Activated T-helper 1 cell treated with anti-CD3 and anti-CD28 coated beads, Interleukin-12 subunit alpha, Interleukin-12 subunit beta, Interleukin-2, Interleukin-4 antibody, amounts not matched to agents 30 ng/mL and 10 ng/mL and 1 ng/mL, durations not matched to agents 14 hours and 24 hours and 36 hours (primary cell): Measurements from ENCODE around the gene EXOC2. TPM values are rescaled to one million over a fixed set of nuclear protein-coding genes. Genes with fewer than 3 reads are reported as not detected.

Source experiments
- DNase-seq: peaks from one replicate; pipeline ENCODE4 v3.0.0; 2021; ENCODE audit warnings: low spot score
- H3K27ac Mint-ChIP-seq: one replicate; pipeline ENCODE4 v1.8.0; 2021; ENCODE audit warnings: mild to moderate bottlenecking, mixed read lengths
- H3K27me3 Mint-ChIP-seq: one replicate; pipeline ENCODE4 v1.8.0; 2022; ENCODE audit warnings: mild to moderate bottlenecking, moderate library complexity, mixed read lengths; ENCODE audit not compliant: insufficient read depth
- H3K36me3 Mint-ChIP-seq: one replicate; pipeline ENCODE4 v1.8.0; 2021; ENCODE audit warnings: low read depth, mixed read lengths
- H3K4me1 Mint-ChIP-seq: one replicate; pipeline ENCODE4 v1.8.0; 2021; ENCODE audit warnings: low read depth, mixed read lengths
- H3K4me3 Mint-ChIP-seq: one replicate; pipeline ENCODE4 v1.8.0; 2021; ENCODE audit warnings: mild to moderate bottlenecking, moderate library complexity, mixed read lengths
- H3K9me3 Mint-ChIP-seq: one replicate; pipeline ENCODE4 v1.8.0; 2021; ENCODE audit warnings: mixed read lengths
- intact Hi-C: fragments of 100-400 bp; cut with micrococcal nuclease; formaldehyde crosslinking; loops from one replicate; pipeline ENCODE4 v1.15.1; 2024
- total RNA-seq: library from RNA; stranded (reverse); gene quantifications from 2 replicates; pipeline ENCODE4 v1.2.3, GENCODE V29; 2022

The EXOC2 gene
- total RNA-seq, 1 donor from 2014 or later = 44.5 TPM

DNA sequence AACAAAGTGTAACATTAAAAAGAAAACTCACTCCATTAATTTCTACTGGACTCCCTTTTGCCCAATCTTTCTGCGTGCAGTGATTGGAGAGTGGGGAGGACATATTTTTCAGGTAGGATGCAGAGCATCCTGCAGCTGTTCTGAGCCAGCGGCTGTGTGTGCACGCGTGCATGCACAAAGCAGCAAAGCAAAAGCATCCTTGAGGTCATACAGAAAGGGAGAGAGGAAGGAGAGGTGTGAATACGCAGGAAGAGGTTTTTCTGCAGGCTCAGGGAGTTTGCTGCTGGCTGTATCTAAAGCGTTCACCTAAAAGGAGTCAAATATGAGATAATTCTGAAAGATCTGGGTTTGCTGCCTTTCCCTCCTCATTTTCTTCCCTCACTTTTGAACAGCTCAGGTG lies 144.4 kb downstream of the EXOC2 start:
- H3K4me3 Mint-ChIP-seq = peak overlapping the region; percentile 72
- H3K27ac Mint-ChIP-seq = peak overlapping the region; percentile 95
- H3K4me1 Mint-ChIP-seq = peaks cover 75% of the 10 kb centered on the region
- peaks cover 45% of the 10 kb centered on the region for H3K36me3 Mint-ChIP-seq
- H3K27me3 Mint-ChIP-seq = no peaks in the 10 kb centered on the region
- intact Hi-C loops = loop anchor here (1.0 to 2.0 kb wide), 10 partner anchors 10 to 359 kb away; no protein-coding TSS in a partner anchor
- DNase-seq = peak; percentile 43
- no peaks in the 10 kb centered on the region for H3K9me3 Mint-ChIP-seq

DNA sequence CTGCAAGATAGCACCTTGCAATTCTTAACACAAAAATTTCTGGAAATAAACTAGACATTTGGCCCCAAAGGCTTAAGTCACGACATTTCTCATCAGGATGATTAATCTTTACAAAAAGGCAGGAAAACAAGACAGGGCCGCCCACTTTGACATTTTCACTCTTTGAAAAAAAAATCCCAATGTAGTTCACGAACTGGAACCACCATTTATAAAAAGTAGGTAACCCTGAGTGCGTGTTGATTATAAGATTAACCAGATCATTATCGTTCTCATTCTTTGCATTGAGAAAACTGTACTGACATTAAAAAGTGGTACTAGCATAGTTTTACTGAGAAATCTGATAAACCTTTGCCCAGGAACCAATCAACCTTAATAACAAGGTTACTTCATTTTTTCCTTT lies 144.8 kb downstream of the EXOC2 start:
- intact Hi-C loops = loop anchor here (1.0 to 2.0 kb wide), 10 partner anchors 10 to 359 kb away; no protein-coding TSS in a partner anchor
- DNase-seq = no peak
- peaks cover 44% of the 10 kb centered on the region for H3K36me3 Mint-ChIP-seq

DNA sequence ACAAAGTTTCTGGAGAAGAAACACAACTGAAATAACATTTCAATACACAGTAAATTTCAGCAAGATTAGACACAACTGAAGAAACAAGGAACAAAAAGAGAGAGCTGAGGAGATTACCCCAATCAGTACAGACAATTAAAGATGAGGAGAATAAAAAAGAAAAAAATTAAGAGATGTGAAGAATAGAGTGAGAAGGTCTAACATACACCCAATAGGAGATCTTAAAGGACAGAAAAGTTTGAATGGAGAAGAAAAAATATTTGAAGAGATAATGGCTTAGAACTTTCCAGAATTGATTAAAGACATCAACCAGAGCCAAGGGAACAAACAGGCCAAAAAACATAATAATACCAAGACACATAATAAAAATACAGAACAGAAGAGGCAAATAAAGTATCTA lies 152.4 kb downstream of the EXOC2 start:
- intact Hi-C loops = no loop called here
- Mint-ChIP-seq H3K4me3 (no peak overlapping the region), H3K27me3 (no peaks in the 10 kb centered on the region), H3K9me3 (peaks cover 29% of the 10 kb centered on the region), H3K4me1 (peaks cover 22% of the 10 kb centered on the region), H3K27ac (no peak overlapping the region), H3K36me3 (peaks cover 63% of the 10 kb centered on the region)
- no peak for DNase-seq

More for the DNA sequence above, 144.8 kb downstream of the EXOC2 start:
- Mint-ChIP-seq H3K9me3 (peaks cover 2% of the 10 kb centered on the region), H3K4me1 (peaks cover 79% of the 10 kb centered on the region), H3K27ac (peak overlapping the region; percentile 95), H3K27me3 (no peaks in the 10 kb centered on the region), H3K4me3 (peak overlapping the region; percentile 72)

DNA sequence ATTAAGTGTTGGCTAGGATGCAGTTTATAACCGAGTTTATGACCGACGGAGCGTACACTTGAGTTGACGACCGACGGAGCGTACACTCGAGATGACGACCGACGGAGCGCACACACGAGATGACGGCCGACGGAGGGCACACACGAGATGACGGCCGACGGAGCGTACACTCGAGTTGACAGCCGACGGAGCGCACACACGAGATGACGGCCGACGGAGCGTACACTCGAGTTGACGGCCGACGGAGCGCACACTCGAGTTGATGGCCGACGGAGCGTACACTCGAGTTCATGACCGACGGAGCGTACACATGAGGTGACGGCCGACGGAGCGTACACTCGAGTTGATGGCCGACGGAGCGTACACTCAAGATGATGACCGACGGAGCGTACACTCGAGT lies 155.8 kb downstream of the EXOC2 start:
- no peak overlapping the region for H3K4me3 Mint-ChIP-seq
- no peaks in the 10 kb centered on the region for H3K4me1 Mint-ChIP-seq
- H3K27me3 Mint-ChIP-seq = no peaks in the 10 kb centered on the region
- peaks cover 17% of the 10 kb centered on the region for H3K9me3 Mint-ChIP-seq
- intact Hi-C loops = no loop called here
- peaks cover 60% of the 10 kb centered on the region for H3K36me3 Mint-ChIP-seq
- DNase-seq = no peak
- no peak overlapping the region for H3K27ac Mint-ChIP-seq

DNA sequence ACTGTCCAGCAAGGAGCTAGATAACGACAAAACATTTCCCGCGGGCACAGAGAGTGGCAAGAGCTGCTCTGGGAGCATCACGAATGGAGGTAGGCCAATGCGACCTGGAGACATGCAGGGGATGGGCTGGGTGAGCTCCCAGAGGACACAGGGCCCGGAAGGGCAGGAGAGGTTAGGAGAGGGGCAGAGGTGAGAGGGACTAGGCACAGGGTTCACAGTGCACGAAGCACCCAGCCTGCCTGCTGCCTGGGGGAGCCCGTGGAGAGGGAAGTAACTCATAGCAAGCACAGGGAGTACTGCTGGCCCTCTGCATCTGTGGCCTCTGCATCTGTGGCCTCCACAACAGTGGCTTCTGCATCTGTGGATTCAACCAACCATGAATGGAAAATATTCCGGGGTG lies 162.5 kb downstream of the EXOC2 start:
- Mint-ChIP-seq H3K9me3 (no peaks in the 10 kb centered on the region), H3K27me3 (no peaks in the 10 kb centered on the region), H3K36me3 (peaks cover 42% of the 10 kb centered on the region), H3K4me1 (peaks cover 12% of the 10 kb centered on the region), H3K4me3 (no peak overlapping the region), H3K27ac (no peak overlapping the region)
- intact Hi-C loops = no loop called here
- DNase-seq = no peak

DNA sequence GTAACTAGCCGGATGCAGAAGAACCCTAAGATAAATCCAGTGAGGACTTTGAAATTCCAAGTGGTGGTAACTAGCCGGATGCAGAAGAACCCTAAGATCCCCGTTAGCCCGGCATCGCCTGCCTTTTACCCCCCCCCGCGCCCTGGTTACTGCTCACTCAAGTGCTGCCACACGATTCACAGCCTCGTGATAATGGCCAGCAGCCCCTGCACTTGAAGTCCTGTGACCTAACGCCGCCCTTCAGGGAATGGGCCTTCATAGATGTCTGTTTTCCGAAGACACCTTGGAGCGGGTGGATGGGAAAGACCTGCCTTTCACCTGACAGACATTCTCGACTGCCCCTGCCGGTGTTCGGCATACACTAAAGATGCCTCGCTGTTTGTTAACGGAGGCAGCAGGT lies 163.9 kb downstream of the EXOC2 start:
- peaks cover 32% of the 10 kb centered on the region for H3K36me3 Mint-ChIP-seq
- DNase-seq = no peak
- H3K4me1 Mint-ChIP-seq = peaks cover 20% of the 10 kb centered on the region
- no peaks in the 10 kb centered on the region for H3K9me3 Mint-ChIP-seq
- intact Hi-C loops = loop anchor here (1.0 kb wide), 1 partner anchor 20 kb away; no protein-coding TSS in a partner anchor
- no peak overlapping the region for H3K27ac Mint-ChIP-seq
- H3K27me3 Mint-ChIP-seq = no peaks in the 10 kb centered on the region
- H3K4me3 Mint-ChIP-seq = no peak overlapping the region

DNA sequence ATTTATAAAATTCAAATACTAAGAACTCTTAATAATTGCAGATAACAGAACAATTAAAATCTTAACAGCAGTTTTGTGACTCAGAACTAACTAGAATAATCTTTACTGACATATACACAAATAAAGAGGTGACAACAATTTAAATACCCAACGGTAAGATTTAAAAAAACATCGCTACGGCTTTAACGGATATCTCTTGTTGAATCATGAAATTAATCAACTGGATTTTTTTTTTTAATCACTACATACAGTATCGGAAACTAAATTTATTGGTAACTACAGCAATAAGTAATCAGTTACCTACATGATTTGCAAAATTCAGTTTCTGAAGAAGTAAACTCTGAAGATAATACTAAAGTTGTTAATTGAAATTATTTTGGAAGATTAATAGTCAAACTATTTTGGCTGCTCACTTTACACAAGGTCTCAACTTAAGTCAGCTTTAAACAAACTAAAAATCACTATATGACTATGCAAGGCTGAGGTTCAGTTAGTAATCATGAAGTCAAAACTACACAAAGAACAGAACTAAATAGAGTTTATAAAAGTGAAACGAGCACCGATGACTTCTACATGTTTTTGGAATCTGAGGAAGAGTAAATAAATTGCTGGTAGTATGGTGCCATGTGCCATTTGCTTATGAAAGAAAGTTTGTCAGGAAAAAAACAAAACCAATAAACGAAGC lies 164.8 kb downstream of the EXOC2 start:
- no peak for DNase-seq
- intact Hi-C loops = loop anchor here (1.0 kb wide), 1 partner anchor 19 kb away; no protein-coding TSS in a partner anchor
- peaks cover 27% of the 10 kb centered on the region for H3K36me3 Mint-ChIP-seq
- no peaks in the 10 kb centered on the region for H3K27me3 Mint-ChIP-seq
- H3K4me1 Mint-ChIP-seq = peaks cover 20% of the 10 kb centered on the region
- no peak overlapping the region for H3K4me3 Mint-ChIP-seq
- no peaks in the 10 kb centered on the region for H3K9me3 Mint-ChIP-seq
- peak overlapping the region; percentile 61 for H3K27ac Mint-ChIP-seq

DNA sequence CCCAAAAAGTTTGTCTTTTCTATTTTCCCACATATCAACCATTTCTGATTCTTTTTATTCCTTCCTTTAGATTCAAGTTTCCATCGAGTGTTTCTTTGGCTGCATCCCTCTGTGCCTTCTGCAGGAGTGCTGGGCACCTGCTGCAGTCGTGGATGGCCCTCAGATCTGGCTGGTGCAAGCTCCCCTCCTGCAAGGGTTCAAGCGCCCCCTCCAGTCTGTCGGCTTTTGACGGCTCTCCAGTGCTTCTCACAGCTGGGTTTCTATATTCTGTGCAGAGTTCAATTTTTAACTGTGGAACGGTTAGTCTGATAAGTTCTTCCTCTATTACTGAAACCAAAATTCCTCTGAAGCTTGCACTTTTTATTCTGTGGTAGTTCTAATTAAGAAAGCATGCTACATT lies 168.1 kb downstream of the EXOC2 start:
- peaks cover 29% of the 10 kb centered on the region for H3K36me3 Mint-ChIP-seq
- H3K27ac Mint-ChIP-seq = no peak overlapping the region
- peaks cover 23% of the 10 kb centered on the region for H3K4me1 Mint-ChIP-seq
- no peaks in the 10 kb centered on the region for H3K27me3 Mint-ChIP-seq
- H3K4me3 Mint-ChIP-seq = no peak overlapping the region
- no peak for DNase-seq
- peaks cover 9% of the 10 kb centered on the region for H3K9me3 Mint-ChIP-seq
- intact Hi-C loops = no loop called here

DNA sequence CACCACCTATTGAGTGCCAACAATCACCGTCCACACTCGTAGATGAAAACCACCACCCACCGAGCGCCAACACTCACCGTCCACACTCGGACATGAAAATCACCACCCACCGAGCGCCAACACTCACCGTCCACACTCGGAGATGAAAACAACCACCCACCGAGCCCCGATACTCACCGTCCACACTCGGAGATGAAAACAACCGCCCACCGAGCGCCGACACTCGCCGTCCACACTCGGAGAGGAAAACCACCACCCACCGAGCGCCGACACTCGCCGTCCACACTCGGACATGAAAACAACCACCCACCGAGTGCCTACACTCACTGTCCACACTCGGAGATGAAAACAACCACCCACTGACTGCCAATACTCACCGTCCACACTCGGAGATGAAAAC lies 172.1 kb downstream of the EXOC2 start:
- DNase-seq = no peak
- intact Hi-C loops = no loop called here
- Mint-ChIP-seq H3K4me3 (no peak overlapping the region), H3K27me3 (no peaks in the 10 kb centered on the region), H3K36me3 (peaks cover 39% of the 10 kb centered on the region), H3K27ac (peak overlapping the region; percentile 71), H3K9me3 (peaks cover 31% of the 10 kb centered on the region), H3K4me1 (peaks cover 25% of the 10 kb centered on the region)

DNA sequence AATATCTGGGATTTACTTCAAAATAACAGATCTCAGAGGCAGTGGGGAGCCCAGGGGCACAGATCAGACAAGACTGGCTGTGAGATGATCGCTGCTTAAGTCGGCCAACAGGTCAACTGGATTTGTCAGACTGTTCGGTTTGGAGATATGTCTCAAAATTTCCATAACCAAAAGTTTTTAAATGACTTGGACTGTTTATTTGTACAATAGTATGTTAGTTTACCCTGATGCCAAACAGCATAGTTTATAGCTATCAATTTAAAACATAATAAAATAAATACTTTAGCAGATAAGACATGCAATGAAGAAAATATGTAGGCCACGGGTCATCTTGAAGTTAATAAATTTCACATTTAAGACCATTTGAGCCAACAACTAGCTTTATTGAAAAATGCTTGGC lies 174.7 kb downstream of the EXOC2 start:
- intact Hi-C loops = no loop called here
- peaks cover 39% of the 10 kb centered on the region for H3K36me3 Mint-ChIP-seq
- H3K27ac Mint-ChIP-seq = no peak overlapping the region
- H3K4me1 Mint-ChIP-seq = peaks cover 40% of the 10 kb centered on the region
- peaks cover 31% of the 10 kb centered on the region for H3K9me3 Mint-ChIP-seq
- H3K27me3 Mint-ChIP-seq = no peaks in the 10 kb centered on the region
- no peak for DNase-seq
- no peak overlapping the region for H3K4me3 Mint-ChIP-seq

DNA sequence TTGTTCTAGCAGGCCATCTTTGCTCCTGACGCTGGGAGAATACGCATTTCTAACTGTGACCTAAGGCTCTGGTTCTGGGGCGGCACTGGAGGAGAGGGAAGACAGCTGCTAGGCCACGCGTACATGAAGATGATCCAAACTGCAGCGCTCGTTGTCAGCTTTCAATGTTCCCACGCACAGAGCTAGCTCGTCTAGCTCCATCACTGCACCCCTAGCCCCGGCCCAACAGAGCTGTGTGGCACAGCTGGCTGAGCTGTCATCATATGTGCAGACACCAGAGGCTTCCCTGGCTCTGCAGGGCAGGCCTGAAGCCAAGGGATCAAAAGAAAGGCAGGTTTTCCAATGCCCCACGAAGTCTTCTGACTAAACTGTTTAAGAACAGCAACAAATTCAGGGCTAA lies 176.7 kb downstream of the EXOC2 start:
- no peak overlapping the region for H3K4me3 Mint-ChIP-seq
- H3K27ac Mint-ChIP-seq = no peak overlapping the region
- intact Hi-C loops = no loop called here
- no peaks in the 10 kb centered on the region for H3K27me3 Mint-ChIP-seq
- peaks cover 52% of the 10 kb centered on the region for H3K4me1 Mint-ChIP-seq
- no peak for DNase-seq
- H3K9me3 Mint-ChIP-seq = peaks cover 29% of the 10 kb centered on the region
- peaks cover 29% of the 10 kb centered on the region for H3K36me3 Mint-ChIP-seq

DNA sequence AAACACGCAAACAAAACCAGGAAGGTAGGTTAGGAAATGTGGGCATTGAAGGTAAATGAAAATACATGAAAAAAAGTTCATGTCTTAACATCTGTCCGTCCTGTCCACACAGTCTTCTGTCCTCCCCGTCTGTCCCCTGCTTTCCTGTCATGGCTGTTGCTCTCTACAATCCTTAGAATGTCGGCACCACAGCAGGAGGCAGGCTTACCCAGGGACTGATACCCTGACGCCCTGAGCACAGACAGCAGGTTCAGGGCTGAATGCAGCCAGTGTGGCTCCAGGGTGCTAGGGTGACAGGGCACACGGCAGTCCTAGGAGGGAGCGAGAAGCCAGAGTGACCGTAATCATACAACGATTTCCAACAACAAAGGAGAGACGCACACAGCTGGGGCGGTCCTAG lies 177.7 kb downstream of the EXOC2 start:
- no peak for DNase-seq
- Mint-ChIP-seq H3K36me3 (peaks cover 28% of the 10 kb centered on the region), H3K4me3 (peak overlapping the region; percentile 8), H3K27ac (peak overlapping the region; percentile 58), H3K27me3 (no peaks in the 10 kb centered on the region), H3K4me1 (peaks cover 59% of the 10 kb centered on the region), H3K9me3 (peaks cover 23% of the 10 kb centered on the region)
- intact Hi-C loops = no loop called here

DNA sequence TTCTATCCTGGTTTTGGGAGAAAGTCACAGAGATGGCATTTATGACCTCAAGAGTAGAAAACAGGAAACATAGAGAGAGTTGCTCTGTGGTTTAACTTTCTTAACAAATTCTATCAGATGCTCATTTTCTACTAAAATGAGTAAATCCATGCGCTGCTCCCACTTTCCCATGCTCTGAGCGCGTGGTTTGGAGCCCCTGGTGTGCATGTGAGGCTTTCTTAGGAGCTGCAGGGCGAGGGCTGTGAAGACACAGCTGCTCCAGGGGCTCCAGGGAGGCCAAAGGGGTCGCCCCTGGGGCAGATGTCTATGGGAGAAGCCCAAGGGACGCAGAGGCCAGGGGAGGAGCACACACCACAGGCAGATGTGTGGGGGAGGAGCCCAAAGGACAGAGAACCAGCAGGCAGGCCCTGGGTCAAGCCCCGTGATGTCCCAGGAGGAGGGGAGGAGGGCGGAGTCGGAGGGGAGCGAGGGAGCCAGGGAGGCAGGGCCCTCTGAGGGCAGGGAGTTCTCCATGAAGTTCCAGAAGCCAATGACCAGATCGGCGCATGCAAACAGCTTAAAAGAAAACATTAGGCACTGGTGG lies 178.5 kb downstream of the EXOC2 start:
- peak overlapping the region; percentile 90 for H3K27ac Mint-ChIP-seq

More for the DNA sequence above, 178.5 kb downstream of the EXOC2 start:
- Mint-ChIP-seq H3K4me3 (peak overlapping the region; percentile 51), H3K4me1 (peaks cover 67% of the 10 kb centered on the region), H3K9me3 (peaks cover 23% of the 10 kb centered on the region), H3K36me3 (peaks cover 28% of the 10 kb centered on the region), H3K27me3 (no peaks in the 10 kb centered on the region)
- DNase-seq = no peak
- intact Hi-C loops = no loop called here
